GF-D8 (cell line): Measurements from ENCODE around the gene SATB2.

ENCODE experiments used
- DNase-seq: peaks from one replicate; lab custom pipeline; 2025; lab: John Stamatoyannopoulos, UW

Gene SATB2

GRCh38 chr2:199325881-199326280, 131.9 kb downstream of the SATB2 start:
- no peak for DNase-seq

- DNase-seq = no peak
Measured at GRCh38 chr2:199322151-199322550, 135.6 kb downstream of the SATB2 start.

GRCh38 chr2:199317646-199318045, 140.1 kb downstream of the SATB2 start:
- DNase-seq = no peak

GRCh38 chr2:199316851-199317250, 140.9 kb downstream of the SATB2 start:
- DNase-seq = no peak

GRCh38 chr2:199315299-199316179, 142.2 kb downstream of the SATB2 start:
- no peak for DNase-seq

GRCh38 chr2:199312931-199313330, 144.8 kb downstream of the SATB2 start:
- no peak for DNase-seq

GRCh38 chr2:199310771-199311585, 146.8 kb downstream of the SATB2 start:
- DNase-seq = no peak

- DNase-seq = no peak
Measured at GRCh38 chr2:199309973-199310372, 147.8 kb downstream of the SATB2 start.

GRCh38 chr2:199309411-199309810, 148.3 kb downstream of the SATB2 start:
- no peak for DNase-seq

- DNase-seq = no peak
Measured at GRCh38 chr2:199308567-199308966, 149.2 kb downstream of the SATB2 start.

- DNase-seq = no peak
Measured at GRCh38 chr2:199307461-199307860, 150.3 kb downstream of the SATB2 start.

- DNase-seq = no peak
Measured at GRCh38 chr2:199306116-199306515, 151.6 kb downstream of the SATB2 start.

- no peak for DNase-seq
Measured at GRCh38 chr2:199303728-199304177, 154.0 kb downstream of the SATB2 start.

- no peak for DNase-seq
Measured at GRCh38 chr2:199302851-199303250, 154.9 kb downstream of the SATB2 start.

GRCh38 chr2:199288424-199288823, 169.3 kb downstream of the SATB2 start:
- DNase-seq = no peak

GRCh38 chr2:199282309-199282708, 175.4 kb downstream of the SATB2 start:
- DNase-seq = no peak

- no peak for DNase-seq
Measured at GRCh38 chr2:199279146-199279545, 178.6 kb downstream of the SATB2 start.

- no peak for DNase-seq
Measured at GRCh38 chr2:199278099-199278498, 179.6 kb downstream of the SATB2 start.

- no peak for DNase-seq
Measured at GRCh38 chr2:199273042-199273511, 184.7 kb downstream of the SATB2 start.

GRCh38 chr2:199261936-199262335, 195.8 kb downstream of the SATB2 start:
- DNase-seq = no peak

GRCh38 chr2:199261239-199261638, 196.5 kb downstream of the SATB2 start:
- DNase-seq = no peak

GRCh38 chr2:199259671-199260070, 198.1 kb downstream of the SATB2 start:
- no peak for DNase-seq

- DNase-seq = no peak
Measured at GRCh38 chr2:199258291-199258690, 199.4 kb downstream of the SATB2 start.
